Ramos (cell line): ENCODE measurements around the gene PDXDC1.
"Not testable (repeated sequence)": the region's sequence is repeated elsewhere in the genome, so short reads cannot be mapped to it uniquely, and the experiment has no call there.

Source experiments
- in situ Hi-C: fragments of 300-500 bp; cut with MboI; formaldehyde crosslinking; loops from one replicate; pipeline ENCODE4 v1.14.3; 2022; ENCODE audit warnings: low sequenced_read_pairs; ENCODE audit not compliant: unreplicated experiment

The PDXDC1 gene

DNA sequence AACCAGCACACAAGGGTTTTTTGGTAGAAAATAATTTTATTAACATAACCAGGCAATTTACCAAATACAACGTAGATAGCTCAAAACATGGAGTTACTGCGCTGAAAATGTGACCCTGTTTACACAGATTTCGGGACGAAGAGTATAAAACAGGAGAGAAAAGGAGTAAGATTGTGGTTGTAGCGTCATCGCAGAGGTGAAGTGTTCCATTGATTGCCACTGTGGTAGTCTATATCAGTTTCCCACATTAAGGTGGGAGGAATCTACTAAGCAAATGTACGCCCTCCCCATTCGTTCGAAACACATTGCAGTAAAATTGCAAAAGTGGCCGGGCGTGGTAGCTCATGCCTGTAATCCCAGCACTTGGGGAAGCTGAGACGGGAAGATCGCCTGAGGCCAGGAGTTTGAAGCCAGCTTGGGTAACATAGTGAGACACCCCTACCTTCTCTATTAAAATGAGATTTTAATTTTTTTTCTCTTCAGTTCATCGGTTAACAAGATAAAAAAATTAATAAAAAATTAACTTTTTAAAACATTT is 972 bp upstream of the PDXDC1 start:
- in situ Hi-C loops = not testable (repeated sequence)

DNA sequence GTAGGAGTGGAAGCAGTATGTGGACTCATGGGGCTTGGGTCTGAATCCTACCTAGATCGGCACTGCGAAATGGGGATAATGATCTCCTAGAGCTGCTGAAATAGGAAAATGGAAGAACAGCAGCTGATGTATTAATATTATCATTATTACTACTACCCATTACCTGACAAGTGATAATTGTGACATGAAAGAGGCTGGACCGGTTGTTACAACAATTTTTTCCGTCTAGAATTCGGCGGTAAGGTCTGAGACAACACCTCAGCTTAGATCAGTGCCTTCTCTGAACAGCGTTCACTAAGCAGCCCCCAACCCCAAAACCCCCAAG is 533 bp upstream of the PDXDC1 start:
- in situ Hi-C loops = not testable (repeated sequence)

DNA sequence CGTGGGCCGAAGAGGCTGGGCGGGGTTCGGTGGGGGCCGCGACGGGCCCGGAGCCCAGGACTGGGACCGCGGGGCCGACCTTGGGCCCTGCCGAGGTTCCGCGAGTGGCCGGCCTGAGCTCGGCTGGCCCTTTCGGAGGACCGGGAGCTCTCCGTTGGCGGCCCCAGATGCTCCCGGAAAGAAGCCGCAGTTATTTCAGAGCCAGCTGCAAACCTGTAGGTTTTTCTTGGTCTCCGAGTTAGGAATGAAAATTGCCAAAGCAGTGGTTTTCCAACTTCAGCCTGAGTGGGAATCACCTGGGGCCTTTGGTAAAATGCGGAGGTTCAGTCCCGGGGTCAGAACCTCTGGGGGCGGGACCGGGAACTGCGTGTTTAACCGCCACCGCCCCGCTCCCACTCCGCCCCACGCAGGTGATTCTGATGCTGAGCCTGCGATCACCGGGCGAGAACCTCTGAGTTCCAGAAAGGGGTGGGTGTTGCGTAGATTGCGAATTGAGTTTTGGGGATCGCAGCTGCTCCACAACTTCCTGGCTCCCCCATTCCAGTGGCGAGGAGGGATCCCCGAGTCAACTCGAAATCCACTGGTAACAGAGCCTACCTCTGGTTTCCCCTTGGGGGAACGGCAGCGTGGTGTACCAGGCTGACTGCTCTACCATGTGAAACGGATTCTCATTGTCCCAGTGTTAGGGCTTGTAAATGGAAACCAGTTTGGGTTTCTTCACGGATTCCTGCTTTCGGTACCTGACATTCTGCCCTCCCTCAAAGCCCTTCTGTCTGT is 780 bp downstream of the PDXDC1 start:
- in situ Hi-C loops = not testable (repeated sequence)

DNA sequence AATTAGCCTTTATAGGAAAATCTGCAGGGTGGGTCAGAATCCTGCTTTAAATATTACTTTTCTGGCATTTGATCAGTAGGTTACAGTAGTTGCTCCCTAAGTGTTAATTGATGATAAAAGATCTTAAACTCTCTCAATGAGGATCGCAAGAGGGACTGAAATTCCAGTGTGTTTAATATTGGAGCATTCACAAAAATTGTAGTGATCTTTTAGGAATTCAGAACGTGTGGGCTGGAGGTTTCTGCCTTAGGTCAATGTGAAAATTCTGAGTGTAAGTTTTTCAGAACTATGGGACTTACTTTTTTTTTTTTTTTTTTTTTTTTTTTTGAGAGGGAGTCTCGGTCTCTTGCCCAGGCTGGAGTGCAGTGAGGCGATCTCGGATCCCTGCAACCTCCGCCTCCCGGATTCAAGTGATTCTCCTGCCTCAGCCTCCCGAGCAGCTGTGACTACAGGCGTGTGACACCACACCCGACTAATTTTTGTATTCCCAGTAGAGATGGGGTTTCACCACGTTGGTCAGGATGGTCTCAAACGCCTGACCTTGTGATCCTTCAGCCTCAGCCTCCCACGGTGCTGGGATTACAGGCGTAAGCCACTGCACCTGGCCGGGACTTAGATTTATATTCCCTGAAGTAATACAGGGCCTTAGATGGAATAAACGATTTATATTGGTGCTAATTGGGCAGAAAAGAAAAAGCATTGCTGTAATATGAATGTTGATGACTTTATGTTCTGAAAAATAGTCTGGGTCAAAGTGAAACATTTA is 2.3 kb downstream of the PDXDC1 start:
- in situ Hi-C loops = not testable (repeated sequence)

DNA sequence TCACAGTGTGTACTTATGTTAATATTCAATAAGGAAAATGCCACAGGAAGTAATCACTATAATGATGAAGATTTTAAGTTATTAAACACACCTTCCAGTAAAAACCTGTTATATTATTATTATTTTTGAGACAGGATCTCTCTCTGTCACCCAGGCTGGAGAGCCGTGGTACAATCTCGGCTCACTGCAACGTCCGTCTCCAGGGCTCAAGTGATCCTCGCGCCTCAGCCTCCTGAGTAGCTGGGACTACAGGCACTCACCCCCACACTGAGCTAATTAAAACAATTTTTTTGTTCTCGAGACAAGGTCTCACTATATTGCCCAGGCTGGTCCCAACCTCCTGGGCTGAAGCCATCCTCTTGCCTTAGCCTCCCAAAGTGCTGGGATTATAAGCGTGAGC is 3.5 kb downstream of the PDXDC1 start:
- in situ Hi-C loops = not testable (repeated sequence)

DNA sequence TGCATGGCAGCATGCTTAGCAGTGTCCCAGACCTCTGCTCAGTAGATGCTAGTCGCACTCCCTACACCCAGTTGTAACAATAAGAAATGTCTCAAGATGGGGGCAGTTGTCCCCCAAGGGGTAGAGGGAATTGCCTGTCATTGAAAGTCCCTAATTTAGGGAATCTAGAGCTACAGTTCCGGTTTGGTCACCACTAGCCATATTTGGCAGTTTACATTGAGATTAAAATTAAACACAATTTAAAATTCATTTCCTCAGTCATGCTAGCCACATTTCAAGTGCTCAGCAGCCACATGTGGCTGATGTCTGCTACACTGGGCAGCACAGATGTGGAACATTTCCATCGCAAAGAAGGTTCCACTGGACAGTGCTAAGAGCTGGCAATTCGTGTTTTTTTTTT is 4.1 kb downstream of the PDXDC1 start:
- in situ Hi-C loops = not testable (repeated sequence)

DNA sequence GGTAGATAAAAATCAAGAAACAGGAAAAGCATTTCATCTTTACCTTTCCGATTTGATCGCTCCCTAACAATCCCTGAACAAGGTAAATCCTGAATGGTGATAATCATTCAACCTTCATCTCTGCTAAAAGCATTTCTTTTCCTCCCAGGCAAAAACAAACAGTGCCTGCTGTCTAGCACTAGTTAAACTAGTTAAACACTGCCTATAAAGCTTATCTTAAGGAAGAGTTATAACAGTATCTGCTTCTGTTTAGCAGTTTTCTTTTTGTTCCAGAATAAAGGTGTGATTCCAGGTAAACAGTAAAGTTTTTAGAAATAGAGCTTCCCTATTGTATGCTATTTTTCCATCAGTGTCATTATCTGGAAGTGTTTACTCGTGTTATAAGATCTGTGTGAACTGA is 6.4 kb downstream of the PDXDC1 start:
- in situ Hi-C loops = not testable (repeated sequence)

DNA sequence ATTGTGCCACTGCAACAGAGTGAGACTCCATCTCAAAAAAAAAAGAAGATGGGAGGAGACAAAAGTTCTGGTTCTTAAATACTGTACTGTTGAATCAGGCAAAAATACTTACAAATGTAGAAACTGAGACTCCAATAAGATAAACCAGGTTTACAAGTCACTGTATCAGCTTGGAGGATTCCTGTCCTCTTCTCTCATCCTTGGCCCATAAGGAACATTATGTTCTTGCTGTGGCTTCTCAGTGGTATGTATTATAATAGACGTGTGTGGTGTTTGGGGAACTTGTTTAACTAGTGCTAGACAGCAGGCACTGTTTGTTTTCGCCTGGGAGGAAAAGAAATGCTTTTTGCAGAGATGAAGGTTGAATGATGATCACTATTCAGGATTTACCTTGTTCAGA is 7.7 kb downstream of the PDXDC1 start:
- in situ Hi-C loops = not testable (repeated sequence)

DNA sequence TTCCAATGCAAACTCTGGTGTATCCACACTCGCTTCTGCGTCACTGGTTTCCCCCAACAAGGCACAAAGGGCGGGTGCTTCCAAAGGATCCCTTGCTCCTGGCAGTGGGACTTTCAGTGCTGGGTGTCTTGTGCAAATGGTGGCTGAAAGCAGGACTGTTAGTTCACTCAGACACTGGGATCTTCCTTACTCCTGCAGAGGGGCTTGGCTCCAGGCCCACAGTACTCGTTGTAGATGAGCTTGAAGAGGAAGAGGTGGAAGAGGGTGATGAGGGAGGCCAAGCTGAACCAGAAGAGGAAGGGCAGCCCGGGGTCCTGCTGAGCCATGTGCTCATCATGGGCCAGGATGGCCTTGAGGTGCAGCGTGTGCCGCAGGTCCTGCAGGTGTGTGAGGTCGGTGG is 13.3 kb downstream of the PDXDC1 start:
- in situ Hi-C loops = not testable (repeated sequence)

DNA sequence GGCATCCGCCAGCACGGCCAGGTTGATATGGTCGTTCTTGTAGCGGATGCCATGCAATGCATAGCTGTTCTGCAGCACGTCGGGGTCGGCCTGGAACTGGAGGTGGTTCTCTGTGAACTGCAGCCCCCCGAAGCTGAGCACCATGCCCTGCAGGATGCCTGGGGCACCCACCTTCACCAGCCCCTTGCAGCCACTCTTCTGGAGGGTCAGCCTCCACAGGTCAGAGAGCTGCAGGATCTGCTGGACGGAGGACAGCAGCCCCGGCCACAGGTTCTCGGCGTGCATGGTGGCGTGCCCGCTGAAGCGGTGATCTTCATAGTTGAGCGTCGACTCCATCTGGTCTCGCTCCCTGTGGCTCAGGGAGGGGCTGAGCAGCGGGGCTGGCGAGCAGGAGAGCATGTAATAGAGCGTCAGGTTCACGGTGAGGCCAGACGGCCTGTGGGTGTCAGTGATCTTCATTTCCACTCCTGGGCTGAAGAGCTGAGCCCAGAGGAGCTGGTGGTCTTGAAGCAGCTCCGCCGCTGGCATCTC is 13.9 kb downstream of the PDXDC1 start:
- in situ Hi-C loops = not testable (repeated sequence)

DNA sequence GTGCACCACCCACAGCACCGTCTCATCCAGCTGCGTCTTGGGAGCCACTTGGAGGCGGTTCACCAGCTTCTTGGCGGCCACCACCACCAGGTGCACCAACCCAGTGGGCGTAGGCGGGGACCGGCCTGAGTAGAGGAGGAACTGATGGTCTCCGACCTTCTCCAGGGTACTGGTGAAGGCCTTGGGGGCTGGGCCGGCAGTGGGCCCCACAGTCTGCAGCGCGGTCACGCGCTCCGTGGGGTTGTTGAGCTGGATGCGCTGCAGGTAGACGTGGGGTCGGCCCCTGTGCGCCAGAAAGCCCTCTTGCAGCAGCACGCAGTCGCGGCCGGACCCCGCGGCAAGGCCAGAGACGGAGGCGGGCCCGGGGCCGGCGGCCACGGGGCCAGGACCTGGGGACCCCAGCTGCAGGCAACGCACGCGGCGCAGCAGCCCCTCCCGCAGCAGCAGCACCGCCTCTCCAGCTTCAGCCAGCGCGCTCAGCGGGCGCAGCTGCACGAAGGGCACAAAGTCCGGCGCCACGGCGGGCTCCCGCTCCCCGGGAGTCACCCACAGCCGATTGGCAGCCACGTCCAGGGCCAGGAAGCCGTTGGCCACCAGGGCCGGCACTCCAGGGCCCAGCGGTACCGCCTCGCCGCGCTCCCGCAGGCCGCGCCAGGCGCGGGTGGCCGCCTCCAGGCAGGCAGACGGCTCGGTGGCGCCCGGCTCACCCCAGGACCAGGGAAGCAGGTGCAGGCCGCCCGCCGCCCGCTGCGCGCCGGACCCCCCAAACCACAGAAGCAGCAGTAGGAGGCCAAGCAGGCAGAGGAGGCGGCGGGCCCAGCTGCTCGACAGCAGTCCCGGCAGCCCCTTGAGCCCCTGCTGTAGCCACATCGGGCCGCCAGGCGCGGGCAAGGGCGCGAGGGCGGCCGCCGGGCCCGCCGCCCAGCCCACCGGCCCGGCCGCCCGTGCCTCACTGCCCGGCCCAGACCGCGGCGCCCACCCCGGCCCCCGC is 14.8 kb downstream of the PDXDC1 start:
- in situ Hi-C loops = not testable (repeated sequence)

DNA sequence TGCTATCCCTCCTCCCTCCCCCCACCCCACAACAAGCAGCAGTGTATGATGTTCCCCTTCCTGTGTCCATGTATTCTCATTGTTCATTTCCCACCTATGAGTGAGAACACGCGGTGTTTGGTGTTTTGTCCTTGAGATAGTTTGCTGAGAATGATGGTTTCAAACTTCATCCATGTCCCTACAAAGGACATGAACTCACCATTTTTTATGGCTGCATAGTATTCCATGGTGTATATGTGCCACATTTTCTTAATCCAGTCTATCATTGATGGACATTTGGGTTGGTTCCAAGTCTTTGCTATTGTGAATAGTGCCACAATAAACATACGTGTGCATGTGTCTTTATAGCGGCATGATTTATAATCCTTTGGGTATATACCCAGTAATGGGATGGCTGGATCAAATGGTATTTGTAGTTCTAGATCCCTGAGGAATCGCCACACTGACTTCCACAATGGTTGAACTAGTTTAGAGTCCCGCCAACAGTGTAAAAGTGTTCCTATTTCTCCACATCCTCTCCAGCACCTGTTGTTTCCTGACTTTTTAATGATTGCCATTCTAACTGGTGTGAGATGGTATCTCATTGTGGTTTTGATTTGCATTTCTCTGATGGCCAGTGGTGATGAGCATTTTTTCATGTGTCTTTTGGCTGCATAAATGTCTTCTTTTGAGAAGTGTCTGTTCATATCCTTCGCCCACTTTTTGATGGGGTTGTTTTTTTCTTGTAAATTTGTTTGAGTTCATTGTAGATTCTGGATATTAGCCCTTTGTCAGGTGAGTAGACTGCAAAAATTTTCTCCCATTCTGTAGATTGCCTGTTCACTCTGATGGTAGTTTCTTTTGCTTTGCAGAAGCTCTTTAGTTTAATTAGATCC is 18.7 kb downstream of the PDXDC1 start:
- in situ Hi-C loops = not testable (repeated sequence)

DNA sequence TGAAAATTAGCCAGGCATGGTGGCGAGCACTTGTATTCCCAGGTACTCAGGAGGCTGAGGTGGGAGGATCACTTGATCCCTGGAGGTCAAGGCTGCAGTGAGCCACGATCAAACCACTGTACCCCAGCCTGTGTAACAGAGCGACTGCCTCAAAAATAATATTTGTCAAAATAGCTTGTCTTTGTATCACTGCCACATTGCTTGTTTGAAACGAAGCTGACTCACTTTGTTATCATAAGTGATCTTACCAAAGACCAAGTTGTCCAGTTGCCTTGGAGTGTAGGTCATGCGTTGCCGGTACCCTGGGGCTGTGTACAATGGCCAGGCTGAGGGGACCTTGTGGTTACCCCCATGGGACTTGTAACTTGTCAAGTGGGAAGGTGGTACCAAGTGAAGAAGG is 21.9 kb downstream of the PDXDC1 start:
- in situ Hi-C loops = not testable (repeated sequence)

DNA sequence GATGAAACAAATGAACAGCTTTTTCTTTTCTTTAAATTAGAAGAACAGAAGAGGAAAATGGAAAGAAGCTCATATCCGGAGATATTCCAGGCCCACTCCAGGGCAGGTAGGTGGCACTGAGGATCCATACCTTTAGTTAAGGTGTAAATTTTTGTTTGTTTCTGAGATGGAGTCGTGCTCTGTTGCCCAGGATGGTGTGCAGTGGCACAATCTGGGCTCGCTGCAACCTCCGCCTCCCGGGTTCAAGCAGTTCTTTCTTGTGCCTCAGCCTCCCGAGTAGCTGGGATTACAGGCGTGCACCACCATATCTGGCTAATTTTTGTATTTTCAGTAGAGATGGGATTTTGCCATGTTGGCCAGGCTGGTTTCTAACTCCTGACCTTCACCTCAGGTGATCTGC is 23.5 kb downstream of the PDXDC1 start:
- in situ Hi-C loops = not testable (repeated sequence)

DNA sequence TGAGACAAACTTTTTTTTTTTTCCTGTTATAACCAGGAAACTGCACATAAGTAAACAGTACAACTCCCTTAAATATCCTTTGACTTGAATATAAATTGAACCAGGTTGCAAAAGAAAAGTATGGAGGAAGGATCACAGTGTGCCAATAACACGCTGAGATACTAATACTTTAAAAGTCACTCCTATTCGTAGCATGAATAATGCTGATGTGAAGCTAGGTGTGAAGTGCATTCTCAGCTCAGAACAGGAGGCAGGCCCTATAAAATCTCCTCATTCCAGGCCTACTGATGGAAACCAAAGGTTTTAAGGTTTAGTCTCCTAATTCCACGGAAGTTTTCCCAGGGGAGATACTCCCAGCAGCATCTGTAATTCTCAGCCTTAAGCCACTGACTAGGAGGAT is 25.0 kb downstream of the PDXDC1 start:
- in situ Hi-C loops = not testable (repeated sequence)

DNA sequence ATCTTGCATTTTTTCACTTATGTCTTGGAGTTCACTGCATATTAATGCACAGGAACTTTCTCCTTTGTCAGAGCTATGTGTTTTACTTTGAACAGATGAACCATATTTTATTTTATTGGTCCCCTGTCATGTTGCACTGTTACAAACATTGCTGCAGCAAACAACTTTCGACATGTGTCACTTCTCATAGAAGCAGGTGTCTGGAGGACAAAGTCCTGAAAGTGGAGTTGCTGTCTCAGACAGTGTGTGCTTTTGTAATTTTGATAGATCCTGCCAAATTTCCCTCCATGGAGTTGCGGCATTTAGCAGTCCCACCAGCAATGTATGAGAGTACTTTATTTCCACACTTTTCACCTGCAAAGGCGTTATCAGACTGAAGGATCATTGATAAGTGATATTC is 27.6 kb downstream of the PDXDC1 start:
- in situ Hi-C loops = not testable (repeated sequence)

DNA sequence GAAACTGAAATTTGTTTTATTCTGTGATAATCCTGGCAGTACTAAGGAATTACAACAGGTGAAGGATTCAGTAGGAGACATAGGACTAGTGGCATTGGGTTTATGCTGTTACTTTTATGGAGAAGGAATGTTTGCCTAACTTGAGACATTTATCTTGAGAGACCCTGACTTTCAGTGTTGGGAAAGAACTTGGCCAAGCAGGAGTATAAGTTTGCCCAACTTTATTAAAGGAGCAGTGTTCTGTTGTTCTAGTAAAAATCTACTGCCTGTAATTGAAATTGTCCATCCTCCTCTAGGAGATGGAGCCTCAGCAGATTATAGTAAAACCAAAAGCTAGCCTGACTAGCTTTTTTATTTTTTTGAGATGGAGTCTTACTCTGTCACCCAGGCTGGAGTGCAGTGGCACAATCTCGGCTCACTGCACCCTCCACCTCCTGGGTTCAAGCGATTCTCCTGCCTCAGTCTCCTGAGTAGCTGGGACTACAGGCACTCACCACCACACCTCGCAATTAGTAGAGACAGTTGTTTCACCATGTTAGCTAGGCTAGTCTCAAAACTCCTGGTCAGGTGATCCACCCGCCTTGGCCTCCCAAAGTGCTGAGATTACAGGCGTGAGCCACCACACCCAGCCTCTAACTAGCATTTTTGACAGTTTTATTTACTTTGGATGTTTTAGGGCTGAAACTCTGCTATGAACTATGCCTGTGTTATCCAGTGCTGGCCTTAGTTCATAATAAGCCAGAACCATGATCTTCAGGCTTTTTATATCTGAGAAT is 30.7 kb downstream of the PDXDC1 start:
- in situ Hi-C loops = not testable (repeated sequence)

DNA sequence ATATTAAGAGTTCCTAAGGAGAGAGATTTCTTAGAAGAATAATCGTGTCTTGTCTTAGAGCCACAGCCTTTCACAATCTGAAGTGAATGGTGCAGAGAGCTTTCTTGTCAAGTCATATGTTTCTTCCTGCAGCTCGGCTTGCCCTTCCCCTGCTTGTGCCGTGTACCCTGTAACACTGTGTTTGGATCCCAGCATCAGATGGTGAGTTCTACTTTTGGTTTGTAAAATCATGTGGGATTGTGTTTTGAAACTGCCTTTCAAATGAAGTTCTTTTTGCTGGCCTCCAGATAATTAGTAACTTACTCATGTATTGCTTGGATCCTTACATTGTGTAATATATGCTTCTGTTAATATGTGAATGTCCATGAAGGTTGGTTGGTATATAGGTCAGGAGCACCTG is 33.8 kb downstream of the PDXDC1 start:
- in situ Hi-C loops = not testable (repeated sequence)
